ENCODE measurements around the gene ADH4.
A peak's percentile ranks its signal among the peaks of the same experiment; 100 is the strongest.
"Not testable (repeated sequence)": the region's sequence is repeated elsewhere in the genome, so short reads cannot be mapped to it uniquely, and the experiment has no call there.

ADH4 gene

GRCh38 chr4:99134586-99134985 lies 9.5 kb downstream of the ADH4 start:
- no peak for DNase-seq (ENCODE audit: low read depth in 3 of 3)

- DNase-seq (ENCODE audit: low read depth in 3 of 3): no peak
These were observed 12.7 kb downstream of the ADH4 start for GRCh38 chr4:99131378-99131777.

DNA sequence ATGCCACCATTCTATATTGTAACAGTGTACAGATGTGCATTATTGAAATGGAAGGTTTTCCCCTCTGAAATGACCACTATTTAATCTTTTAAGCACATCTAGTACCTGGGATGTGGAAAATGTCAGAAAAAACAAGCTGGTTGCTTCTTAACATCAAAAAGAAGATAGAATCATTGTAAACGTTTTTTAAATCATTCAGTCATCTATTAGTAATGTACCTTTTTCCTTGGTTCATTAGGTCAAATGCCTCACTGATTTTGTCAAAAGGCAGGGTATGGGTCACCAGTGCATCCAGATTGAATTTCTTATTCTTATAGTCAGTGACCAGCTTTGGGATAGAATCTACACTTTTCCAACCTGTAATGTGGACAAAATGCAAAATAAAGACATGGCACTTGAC lies 17.7 kb downstream of the ADH4 start:
- no peak for DNase-seq (ENCODE audit: low read depth in 3 of 3)

DNA sequence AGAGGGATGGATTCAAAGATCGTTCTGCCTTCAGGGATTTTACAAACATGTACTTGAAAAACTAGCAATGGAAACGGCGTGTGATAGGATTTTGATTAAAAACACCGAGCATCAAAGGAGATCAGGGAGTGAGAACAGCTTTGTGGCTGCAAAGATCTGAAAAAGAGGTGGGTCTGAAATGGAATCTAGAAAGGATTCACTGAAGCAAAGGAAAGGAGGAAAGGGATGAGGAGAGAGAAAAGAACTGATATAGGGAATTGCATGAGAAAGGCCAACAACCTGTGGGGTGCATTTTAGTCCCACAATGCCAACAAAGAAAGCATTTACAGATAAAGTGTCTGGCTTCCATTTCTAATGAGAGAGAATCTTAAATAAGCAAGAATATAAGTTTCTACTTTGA lies 23.1 kb downstream of the ADH4 start:
- DNase-seq (ENCODE audit: low read depth in 3 of 3): no peak

GRCh38 chr4:99120501-99120900 lies 23.6 kb downstream of the ADH4 start:
- no peak for DNase-seq (ENCODE audit: low read depth in 3 of 3)

- DNase-seq (ENCODE audit: low read depth in 3 of 3): no peak
These were observed 26.0 kb downstream of the ADH4 start for GRCh38 chr4:99117876-99118693.

DNA sequence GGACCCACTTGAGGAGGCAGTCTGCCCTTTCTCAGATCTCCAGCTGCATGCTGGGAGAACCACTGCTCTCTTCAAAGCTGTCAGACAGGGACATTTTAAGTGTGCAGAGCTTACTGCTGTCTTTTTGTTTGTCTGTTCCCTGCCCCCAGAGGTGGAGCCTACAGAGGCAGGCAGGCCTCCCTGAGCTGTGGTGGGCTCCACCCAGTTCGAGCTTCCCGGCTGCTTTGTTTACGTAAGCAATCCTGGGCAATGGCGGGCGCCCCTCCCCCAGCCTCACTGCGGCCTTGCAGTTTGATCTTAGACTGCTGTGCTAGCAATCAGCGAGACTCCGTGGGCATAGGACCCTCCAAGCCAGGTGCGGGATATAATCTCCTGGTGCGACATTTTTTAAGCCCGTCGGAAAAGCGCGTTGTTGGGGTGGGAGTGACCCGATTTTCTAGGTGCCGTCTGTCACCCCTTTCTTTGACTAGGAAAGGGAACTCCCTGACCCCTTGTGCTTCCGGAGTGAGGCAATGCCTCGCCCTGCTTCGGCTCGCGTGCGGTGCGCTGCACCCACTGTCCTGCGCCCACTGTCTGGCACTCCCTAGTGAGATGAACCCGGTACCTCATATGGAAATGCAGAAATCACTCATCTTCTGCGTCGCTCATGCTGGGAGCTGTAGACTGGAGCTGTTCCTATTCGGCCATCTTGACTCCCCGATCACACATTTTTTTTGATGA lies 26.8 kb downstream of the ADH4 start:
- DNase-seq (ENCODE audit: low read depth in 3 of 3): not testable (repeated sequence)

- DNase-seq (ENCODE audit: low read depth in 3 of 3): not testable (repeated sequence)
These were observed 34.8 kb downstream of the ADH4 start for GRCh38 chr4:99109286-99109685.

GRCh38 chr4:99104153-99104552 lies 39.9 kb downstream of the ADH4 start:
- DNase-seq (ENCODE audit: low read depth in 3 of 3): no peak

DNA sequence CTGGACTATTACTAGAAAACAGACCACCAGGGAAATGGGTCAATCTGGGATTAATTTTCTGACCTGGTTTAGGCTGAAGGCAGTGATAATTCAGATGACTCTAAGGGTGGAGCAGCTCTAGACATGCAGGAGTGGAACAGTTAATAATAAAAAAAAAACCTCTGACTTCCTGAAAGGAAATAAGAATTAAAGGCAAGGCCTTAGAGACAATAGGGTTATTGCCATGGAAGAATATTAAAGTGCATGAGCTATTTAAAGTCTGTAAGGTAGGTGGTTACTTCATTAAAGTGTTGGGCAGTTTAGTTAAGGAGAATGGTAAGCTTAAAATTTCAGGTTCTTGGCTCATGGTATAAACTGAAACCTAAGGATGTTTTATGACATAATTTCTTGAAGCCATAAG lies 40.9 kb downstream of the ADH4 start:
- DNase-seq (ENCODE audit: low read depth in 3 of 3): no peak

DNA sequence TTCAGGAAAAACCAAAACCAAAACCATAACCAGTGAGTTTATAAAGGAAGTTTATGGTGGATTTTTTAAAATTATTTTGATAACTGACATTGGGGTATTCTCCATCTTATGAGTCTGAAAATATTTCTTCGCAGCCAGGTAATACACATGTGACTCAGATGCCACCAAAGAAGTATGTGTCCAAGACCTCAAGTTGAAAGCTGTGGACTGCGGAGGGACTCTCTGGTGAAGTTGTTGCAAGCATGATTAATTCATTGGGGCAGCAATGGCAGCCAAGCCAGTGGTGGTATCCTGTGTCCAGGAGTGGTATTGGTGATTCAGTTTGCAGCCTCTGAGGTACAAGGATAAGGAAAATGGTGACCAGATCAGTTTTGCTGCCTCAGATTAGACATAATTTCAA lies 41.5 kb downstream of the ADH4 start:
- no peak for DNase-seq (ENCODE audit: low read depth in 3 of 3)

DNA sequence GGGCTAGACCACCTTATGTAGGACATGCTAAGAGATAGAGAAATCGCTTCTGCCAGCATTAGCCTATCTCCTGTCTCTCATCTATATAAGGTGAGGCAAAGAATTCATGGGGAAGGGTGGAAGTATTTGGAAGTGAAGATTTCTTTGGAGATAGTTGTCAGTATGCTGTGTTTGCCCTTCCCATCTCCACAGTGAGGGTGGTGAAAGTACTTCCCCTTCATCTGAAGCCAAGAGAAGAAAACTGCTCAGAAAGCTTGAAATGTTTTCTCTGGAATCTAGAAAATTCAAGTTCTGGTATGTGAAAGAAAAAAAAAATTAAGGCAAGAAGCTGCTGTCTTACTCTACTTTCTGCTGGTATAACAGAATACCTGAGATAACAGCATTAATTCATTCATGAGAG lies 43.2 kb downstream of the ADH4 start:
- no peak for DNase-seq (ENCODE audit: low read depth in 3 of 3)

DNA sequence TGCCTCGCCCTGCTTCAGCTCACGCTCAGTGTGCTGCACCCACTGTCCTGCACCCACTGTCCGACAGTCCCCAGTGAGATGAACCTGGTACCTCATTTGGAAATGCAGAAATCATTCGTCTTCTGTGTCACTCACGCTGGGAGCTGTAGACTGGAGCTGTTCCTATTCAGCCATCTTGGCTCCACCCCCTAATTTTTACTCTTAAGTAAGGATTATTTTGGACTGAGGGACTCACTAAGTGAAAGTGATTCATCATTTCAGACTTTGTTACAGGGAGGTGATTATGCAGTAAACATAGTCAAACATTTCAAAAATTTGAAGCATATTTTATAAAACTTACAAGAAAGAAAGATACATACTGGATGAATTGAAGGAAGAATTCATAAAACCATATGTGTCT lies 44.3 kb downstream of the ADH4 start:
- not testable (repeated sequence) for DNase-seq (ENCODE audit: low read depth in 3 of 3)

- DNase-seq (ENCODE audit: low read depth in 3 of 3): no peak
These were observed 44.8 kb downstream of the ADH4 start for GRCh38 chr4:99099311-99099710.

- DNase-seq (ENCODE audit: low read depth in 3 of 3): not testable (repeated sequence)
These were observed 52.3 kb downstream of the ADH4 start for GRCh38 chr4:99091841-99092240.

DNA sequence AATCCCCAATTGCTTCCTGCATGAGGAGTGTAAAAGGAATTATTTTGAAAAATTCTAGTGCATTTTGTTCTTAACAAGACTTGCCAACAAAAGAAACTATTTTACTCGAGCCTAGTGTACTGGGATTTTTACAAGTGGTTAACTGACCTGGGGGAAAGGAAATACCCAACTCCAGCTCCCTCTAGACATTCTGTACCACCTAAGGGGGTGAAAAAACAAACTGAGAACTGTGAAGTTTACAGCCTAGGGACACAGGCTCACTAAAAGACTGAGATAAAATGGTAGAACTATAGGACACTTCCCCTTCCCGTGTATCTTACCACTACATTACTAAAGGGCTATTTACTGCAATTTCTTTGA lies 52.9 kb downstream of the ADH4 start:
- no peak for DNase-seq (ENCODE audit: low read depth in 3 of 3)

- no peak for DNase-seq (ENCODE audit: low read depth in 3 of 3)
These were observed 53.4 kb downstream of the ADH4 start for GRCh38 chr4:99090481-99091215.

DNA sequence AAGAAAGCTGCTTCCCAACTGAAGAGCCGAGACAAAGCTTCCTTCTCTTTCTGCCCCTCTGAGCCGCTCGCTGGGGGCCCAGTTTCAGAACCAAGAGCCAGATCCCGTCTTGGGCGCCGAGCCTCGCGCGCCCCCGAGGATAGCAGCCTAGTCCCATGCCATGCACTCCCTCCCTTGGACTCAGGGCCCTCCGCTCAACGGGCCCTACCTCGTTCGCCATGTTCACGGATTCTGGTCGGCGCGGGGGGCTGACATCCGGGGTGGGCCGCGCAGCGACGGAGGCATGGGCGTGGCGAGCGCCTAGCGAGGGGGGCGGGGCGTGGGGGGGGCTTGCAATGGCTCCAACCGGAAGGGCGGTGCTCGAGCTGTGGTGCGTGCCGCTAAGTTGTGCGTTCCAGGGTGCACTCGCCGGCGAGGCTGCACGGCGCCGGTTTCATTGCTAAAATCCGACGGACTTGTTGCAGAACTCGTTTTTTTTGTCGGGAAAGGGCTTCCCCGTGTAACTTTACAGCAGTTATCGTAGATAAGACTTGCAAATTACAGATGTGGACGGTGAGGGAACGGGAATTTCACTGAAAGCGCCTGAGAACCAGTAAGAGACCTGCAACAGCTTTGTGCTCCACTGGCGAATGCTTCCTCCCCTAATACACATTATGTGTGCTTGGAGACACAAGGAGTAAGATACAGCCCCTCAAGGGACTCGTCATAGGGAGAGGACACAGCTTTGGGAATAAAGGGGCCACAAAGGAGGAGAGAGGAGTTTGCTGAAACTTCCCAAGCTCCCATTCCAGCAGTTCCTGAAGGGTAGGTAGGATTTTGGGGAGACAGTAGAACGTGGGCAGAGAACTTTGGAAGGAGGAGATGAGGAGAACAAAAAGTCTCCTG lies 55.4 kb downstream of the ADH4 start, which contains the start of gene ADH5:
ADH5 (minus strand) TSS at position 308 of the 885 bp plus-strand sequence; CDS start at position 220, 88 bp downstream.
- peak; percentile 84 to 91 (median 85) for DNase-seq (ENCODE audit: low read depth in 3 of 3)

DNA sequence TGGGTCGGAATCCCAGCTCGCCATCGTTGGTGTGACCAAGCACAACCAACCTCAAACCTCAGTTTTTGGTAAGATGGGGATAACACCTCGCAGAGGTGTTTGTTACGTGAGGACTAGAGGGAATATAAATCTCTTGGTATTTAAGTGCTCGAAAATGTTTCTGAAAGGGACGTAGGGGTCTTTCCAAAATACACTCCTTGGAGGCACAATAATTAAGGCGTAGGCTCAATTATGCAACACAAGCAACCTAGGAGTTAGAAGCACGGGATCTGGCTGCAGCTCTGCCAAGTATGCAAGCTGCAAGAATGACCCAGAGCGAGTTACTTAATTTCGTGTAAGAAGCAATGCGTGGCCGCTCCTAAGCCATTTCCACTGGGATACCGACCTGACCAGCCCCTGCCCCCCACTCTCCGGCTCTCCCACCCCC lies 56.1 kb downstream of the ADH4 start:
- peak in 1 of 3 donors; percentile 2 for DNase-seq (ENCODE audit: low read depth in 3 of 3)

GRCh38 chr4:99084595-99084994 lies 59.5 kb downstream of the ADH4 start:
- no peak for DNase-seq (ENCODE audit: low read depth in 3 of 3)

DNA sequence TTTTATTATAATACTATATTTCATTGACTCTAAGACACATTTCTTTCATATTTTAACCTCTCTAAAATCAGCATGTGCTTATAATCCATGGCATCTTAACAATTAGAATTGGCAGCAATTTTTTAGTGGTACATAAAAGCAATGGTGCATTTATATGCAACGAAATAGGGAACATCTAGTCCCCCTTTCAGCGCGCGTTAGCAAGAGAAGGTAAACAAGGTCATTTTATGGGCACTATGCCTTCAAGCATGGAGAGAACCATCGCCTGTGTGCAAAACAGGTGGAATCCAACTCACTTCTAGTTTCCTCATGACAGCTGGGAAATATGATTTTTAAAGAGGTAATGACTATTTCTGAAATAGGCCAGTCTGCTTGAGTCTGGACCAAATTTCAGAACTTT lies 61.9 kb downstream of the ADH4 start:
- no peak for DNase-seq (ENCODE audit: low read depth in 3 of 3)

Measured in stimulated activated CD4-positive, alpha-beta T cell treated with anti-CD3 and anti-CD28 coated beads, TNF-alpha, amount 100 ng/mL, for 48 hours (primary cell).